Measurements from ENCODE around the gene TNNT3. TPM values are rescaled to one million over a fixed set of nuclear protein-coding genes. Genes with fewer than 3 reads are reported as not detected.

Gene TNNT3
- total RNA-seq, 2 experiments from 2014 or later: 19.1 to 21.9 TPM

DNA sequence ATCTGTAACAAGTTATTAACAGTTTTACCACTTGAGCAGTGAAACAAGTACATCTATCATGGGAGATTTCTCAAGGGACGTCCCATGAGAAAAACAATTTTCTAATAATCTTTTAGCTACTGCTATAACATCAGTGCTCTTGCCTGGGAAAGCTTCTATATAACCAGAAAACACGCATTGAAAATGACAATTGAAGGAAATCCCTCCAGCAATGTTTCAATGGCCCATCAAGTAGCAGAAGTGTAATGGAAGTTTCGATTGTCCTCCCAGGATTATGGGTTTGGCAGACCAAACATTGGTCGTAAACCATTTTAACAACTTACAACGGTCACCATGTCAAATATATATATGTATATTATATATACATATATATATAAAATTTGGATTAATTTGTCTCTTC is 19.8 kb upstream of the TNNT3 start:
- CTCF ChIA-PET: no interaction called here

DNA sequence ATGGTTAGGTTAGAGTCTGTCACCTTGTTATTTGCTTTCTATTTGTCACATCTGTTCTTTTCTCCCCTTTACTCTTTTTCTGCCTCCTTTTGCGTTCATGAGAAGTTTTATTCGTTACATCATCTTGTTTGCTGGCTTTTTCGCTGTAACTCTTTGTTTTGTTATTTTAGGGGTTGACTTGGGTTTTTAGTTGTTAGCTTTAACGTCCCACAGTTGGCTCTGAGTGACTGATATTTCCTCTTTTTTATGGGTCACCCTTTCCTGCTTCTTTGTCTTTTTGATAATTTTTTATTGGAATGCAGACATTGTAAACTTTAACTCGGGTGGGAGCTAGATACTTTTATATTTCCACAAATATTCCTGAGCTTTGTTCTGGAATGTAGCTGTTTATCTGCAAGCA is 13.3 kb upstream of the TNNT3 start:
- ATAC-seq (ENCODE audit: poor library complexity): no peak

More for the DNA sequence above, 19.8 kb upstream of the TNNT3 start:
- H3K4me1 ChIP-seq (ENCODE audit: insufficient read depth, low read length): no peaks in the 10 kb centered on the region
- H3K36me3 ChIP-seq (ENCODE audit: insufficient read depth, low read length): no peaks in the 10 kb centered on the region
- peaks cover 7% of the 10 kb centered on the region for H3K27me3 Mint-ChIP-seq
- H3K4me3 ChIP-seq (ENCODE audit: low read length): no peak overlapping the region
- no peak for ATAC-seq (ENCODE audit: poor library complexity)
- H3K27me3 ChIP-seq (ENCODE audit: control insufficient read depth in 1 of 2, insufficient read depth in 2 of 2, low read length in 2 of 2): peaks cover 0 to 3% of the 10 kb centered on the region in 2 experiments
- no peaks in the 10 kb centered on the region for H3K9me3 ChIP-seq (ENCODE audit: control insufficient read depth in 1 of 2, insufficient read depth in 1 of 2, low read length in 2 of 2)
- no peaks in the 10 kb centered on the region for H3K36me3 Mint-ChIP-seq (ENCODE audit: low read depth)
- H3K4me1 Mint-ChIP-seq (ENCODE audit: low read depth): no peaks in the 10 kb centered on the region
- no peak overlapping the region for H3K4me3 Mint-ChIP-seq
- no peak overlapping the region for H3K27ac Mint-ChIP-seq
- POLR2A ChIA-PET: no interaction called here
- DNase-seq: no peak
- H3K27ac ChIP-seq (ENCODE audit: low read depth in 1 of 2, low read length in 2 of 2): no peak overlapping the region
- H3K9me3 Mint-ChIP-seq: no peaks in the 10 kb centered on the region
- intact Hi-C loops (cut with DNase I, micrococcal nuclease): no loop called here
- TF ChIP-seq, protein P1, sequence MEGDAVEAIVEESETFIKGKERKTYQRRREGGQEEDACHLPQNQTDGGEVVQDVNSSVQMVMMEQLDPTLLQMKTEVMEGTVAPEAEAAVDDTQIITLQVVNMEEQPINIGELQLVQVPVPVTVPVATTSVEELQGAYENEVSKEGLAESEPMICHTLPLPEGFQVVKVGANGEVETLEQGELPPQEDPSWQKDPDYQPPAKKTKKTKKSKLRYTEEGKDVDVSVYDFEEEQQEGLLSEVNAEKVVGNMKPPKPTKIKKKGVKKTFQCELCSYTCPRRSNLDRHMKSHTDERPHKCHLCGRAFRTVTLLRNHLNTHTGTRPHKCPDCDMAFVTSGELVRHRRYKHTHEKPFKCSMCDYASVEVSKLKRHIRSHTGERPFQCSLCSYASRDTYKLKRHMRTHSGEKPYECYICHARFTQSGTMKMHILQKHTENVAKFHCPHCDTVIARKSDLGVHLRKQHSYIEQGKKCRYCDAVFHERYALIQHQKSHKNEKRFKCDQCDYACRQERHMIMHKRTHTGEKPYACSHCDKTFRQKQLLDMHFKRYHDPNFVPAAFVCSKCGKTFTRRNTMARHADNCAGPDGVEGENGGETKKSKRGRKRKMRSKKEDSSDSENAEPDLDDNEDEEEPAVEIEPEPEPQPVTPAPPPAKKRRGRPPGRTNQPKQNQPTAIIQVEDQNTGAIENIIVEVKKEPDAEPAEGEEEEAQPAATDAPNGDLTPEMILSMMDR (IDR thresholded peaks at IDR 0.05): no peak

DNA sequence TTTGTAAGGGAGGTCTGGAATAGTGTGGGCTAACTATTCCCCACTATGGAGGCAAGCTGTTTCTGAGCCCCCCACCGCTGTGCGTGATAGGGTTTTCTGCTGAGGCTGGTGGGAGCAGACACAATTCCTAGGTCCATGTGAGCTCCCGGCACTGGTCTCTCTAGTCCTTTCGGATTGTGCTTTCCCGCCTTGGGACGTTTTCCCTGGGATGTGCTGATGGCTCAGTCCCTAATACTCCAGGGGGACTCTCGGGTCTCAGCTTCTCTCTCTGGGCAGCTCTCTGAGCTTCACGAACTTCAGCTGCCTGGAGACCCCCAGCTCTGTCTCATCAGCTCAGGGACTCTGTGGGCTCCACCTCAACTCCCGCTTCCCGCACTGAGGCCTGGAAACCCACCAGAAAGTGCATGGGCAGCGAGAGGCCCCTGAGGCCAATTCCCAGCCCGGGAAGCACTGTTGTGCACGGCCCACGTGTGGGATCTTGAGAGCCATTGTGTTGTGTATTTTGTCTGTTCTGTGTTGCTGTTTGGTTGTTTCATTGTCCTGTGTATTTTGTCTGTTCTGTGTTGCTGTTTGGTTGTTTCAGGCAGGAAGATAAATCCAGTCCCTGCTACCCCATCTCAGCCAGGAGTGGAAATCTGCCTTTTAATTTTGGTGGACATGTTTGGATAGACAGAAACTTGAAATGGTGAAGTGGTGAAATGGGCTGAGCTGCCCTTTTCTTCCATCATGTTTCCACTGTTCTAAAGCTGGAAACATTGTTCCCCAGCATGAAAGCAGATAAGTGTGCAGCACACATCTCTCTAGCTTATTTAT is 12.7 kb upstream of the TNNT3 start:
- no peaks in the 10 kb centered on the region for H3K27me3 Mint-ChIP-seq
- H3K4me3 Mint-ChIP-seq: no peak overlapping the region
- no peaks in the 10 kb centered on the region for H3K9me3 ChIP-seq (ENCODE audit: control insufficient read depth in 1 of 2, insufficient read depth in 1 of 2, low read length in 2 of 2)
- H3K27ac ChIP-seq (ENCODE audit: low read depth in 1 of 2, low read length in 2 of 2): no peak overlapping the region
- TF ChIP-seq, protein P1 (IDR thresholded peaks at IDR 0.05): no peak
- no peak overlapping the region for H3K27ac Mint-ChIP-seq
- no peaks in the 10 kb centered on the region for H3K36me3 Mint-ChIP-seq (ENCODE audit: low read depth)
- no peaks in the 10 kb centered on the region for H3K9me3 Mint-ChIP-seq
- no peaks in the 10 kb centered on the region for H3K4me1 Mint-ChIP-seq (ENCODE audit: low read depth)
- H3K4me1 ChIP-seq (ENCODE audit: insufficient read depth, low read length): no peaks in the 10 kb centered on the region
- POLR2A ChIA-PET: no interaction called here
- ATAC-seq (ENCODE audit: poor library complexity): no peak
- H3K27me3 ChIP-seq (ENCODE audit: control insufficient read depth in 1 of 2, insufficient read depth in 2 of 2, low read length in 2 of 2): no peaks in the 10 kb centered on the region
- intact Hi-C loops (cut with DNase I, micrococcal nuclease): no loop called here
- H3K36me3 ChIP-seq (ENCODE audit: insufficient read depth, low read length): no peaks in the 10 kb centered on the region
- DNase-seq: no peak
- H3K4me3 ChIP-seq (ENCODE audit: low read length): no peak overlapping the region
- CTCF ChIA-PET: no interaction called here

More for the DNA sequence above, 13.3 kb upstream of the TNNT3 start:
- Mint-ChIP-seq H3K27me3 (no peaks in the 10 kb centered on the region), H3K4me1 (ENCODE audit: low read depth) (no peaks in the 10 kb centered on the region), H3K9me3 (no peaks in the 10 kb centered on the region), H3K36me3 (ENCODE audit: low read depth) (no peaks in the 10 kb centered on the region), H3K27ac (no peak overlapping the region), H3K4me3 (no peak overlapping the region)
- no peak for DNase-seq
- intact Hi-C loops (cut with DNase I, micrococcal nuclease): no loop called here
- Histone ChIP-seq H3K9me3 (ENCODE audit: control insufficient read depth in 1 of 2, insufficient read depth in 1 of 2, low read length in 2 of 2) (no peaks in the 10 kb centered on the region), H3K4me1 (ENCODE audit: insufficient read depth, low read length) (no peaks in the 10 kb centered on the region), H3K27ac (ENCODE audit: low read depth in 1 of 2, low read length in 2 of 2) (no peak overlapping the region), H3K27me3 (ENCODE audit: control insufficient read depth in 1 of 2, insufficient read depth in 2 of 2, low read length in 2 of 2) (no peaks in the 10 kb centered on the region), H3K4me3 (ENCODE audit: low read length) (no peak overlapping the region), H3K36me3 (ENCODE audit: insufficient read depth, low read length) (no peaks in the 10 kb centered on the region)
- TF ChIP-seq, protein P1 (IDR thresholded peaks at IDR 0.05): no peak
- ChIA-PET CTCF (no interaction called here), POLR2A (no interaction called here)
